ENCODE results near the gene MUC20.
"Not testable (repeated sequence)": the region's sequence is repeated elsewhere in the genome, so short reads cannot be mapped to it uniquely, and the experiment has no call there.

Gene MUC20, protein sequence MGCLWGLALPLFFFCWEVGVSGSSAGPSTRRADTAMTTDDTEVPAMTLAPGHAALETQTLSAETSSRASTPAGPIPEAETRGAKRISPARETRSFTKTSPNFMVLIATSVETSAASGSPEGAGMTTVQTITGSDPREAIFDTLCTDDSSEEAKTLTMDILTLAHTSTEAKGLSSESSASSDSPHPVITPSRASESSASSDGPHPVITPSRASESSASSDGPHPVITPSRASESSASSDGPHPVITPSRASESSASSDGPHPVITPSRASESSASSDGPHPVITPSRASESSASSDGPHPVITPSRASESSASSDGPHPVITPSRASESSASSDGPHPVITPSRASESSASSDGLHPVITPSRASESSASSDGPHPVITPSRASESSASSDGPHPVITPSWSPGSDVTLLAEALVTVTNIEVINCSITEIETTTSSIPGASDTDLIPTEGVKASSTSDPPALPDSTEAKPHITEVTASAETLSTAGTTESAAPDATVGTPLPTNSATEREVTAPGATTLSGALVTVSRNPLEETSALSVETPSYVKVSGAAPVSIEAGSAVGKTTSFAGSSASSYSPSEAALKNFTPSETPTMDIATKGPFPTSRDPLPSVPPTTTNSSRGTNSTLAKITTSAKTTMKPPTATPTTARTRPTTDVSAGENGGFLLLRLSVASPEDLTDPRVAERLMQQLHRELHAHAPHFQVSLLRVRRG

DNA sequence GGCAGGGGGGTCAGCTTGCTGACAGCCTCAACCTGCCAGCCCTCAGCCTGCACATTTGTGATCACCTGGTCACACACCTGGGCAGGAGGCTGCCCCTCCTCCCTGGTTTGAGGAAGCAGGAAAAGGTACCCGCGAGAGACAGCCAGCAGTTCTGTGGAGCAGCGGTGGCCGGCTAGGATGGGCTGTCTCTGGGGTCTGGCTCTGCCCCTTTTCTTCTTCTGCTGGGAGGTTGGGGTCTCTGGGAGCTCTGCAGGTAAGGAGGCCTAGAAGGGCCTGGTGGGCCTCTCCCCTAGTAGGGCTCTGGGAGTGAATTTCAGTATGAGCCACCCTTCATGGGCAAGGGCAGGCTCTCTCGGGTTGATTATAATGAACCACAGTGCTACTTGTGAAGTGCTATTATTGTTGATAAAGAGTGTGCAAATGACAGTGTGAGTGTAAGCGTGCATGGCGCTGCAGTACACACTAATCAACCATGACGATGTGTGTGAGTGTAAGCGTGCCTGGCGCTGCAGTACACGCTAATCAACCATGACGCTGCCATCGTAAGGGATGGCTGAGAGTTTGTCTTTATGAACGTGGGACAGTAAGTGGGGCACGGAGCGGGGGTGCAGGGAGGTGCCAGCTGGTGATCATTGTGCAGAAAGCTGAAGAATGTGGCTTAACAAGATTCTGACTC is at the start of gene MUC20:
Gene MUC20 (plus strand): TSS at position 148 of the 676 bp plus-strand sequence. CDS start 30 bp downstream, at position 178.
- ATAC-seq (ENCODE audit: insufficient read depth, low read depth); H3K4me2 ChIP-seq (ENCODE audit: insufficient read depth, low read length); H2AFZ ChIP-seq (ENCODE audit: low read depth, low read length); H3K27me3 ChIP-seq (ENCODE audit: insufficient read depth, low read length, poor library complexity); H3K79me2 ChIP-seq (ENCODE audit: insufficient read depth, low read length); H3K27ac ChIP-seq (ENCODE audit: low read length); H4K20me1 ChIP-seq (ENCODE audit: insufficient read depth, low read length); H3K4me1 ChIP-seq (ENCODE audit: insufficient read depth, low read length); H3K4me3 ChIP-seq (ENCODE audit: low read depth in 1 of 2, low read length in 2 of 2); H3K9ac ChIP-seq (ENCODE audit: low read depth, low read length); DNase-seq; H3K36me3 ChIP-seq (ENCODE audit: insufficient read depth, low read length): not testable (repeated sequence)
- H3K9me3 ChIP-seq (ENCODE audit: insufficient read depth, low read length, severe bottlenecking): peaks cover 10% of the 10 kb centered on the region

DNA sequence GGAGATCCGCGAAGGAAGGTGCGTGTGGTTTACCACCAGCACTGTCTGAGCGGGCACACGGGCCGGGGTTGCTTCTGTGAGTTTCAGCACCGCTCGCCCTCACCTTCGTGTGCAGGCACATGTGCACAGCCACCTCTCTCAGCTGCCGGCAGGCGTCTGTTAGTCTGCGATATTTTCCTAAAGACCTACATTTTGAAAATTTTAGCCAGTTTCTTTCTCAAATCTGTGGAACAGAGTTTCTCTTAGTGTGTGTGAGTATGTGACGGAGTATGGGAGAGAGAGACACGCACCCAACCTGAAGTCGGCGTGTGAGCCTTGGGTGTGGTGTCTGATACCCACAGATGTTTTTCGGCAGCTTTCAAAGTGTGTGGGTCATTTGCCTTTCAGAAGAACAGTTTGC is 49.5 kb upstream of the MUC20 start:
- not testable (repeated sequence) for H3K79me2 ChIP-seq (ENCODE audit: insufficient read depth, low read length); H3K9ac ChIP-seq (ENCODE audit: low read depth, low read length); ATAC-seq (ENCODE audit: insufficient read depth, low read depth); H3K9me3 ChIP-seq (ENCODE audit: insufficient read depth, low read length, severe bottlenecking); H3K27ac ChIP-seq (ENCODE audit: low read length); H3K4me1 ChIP-seq (ENCODE audit: insufficient read depth, low read length); H3K4me3 ChIP-seq (ENCODE audit: low read depth in 1 of 2, low read length in 2 of 2); DNase-seq; H3K27me3 ChIP-seq (ENCODE audit: insufficient read depth, low read length, poor library complexity); H2AFZ ChIP-seq (ENCODE audit: low read depth, low read length); H4K20me1 ChIP-seq (ENCODE audit: insufficient read depth, low read length); H3K4me2 ChIP-seq (ENCODE audit: insufficient read depth, low read length)
- H3K36me3 ChIP-seq (ENCODE audit: insufficient read depth, low read length): peaks cover 43% of the 10 kb centered on the region

DNA sequence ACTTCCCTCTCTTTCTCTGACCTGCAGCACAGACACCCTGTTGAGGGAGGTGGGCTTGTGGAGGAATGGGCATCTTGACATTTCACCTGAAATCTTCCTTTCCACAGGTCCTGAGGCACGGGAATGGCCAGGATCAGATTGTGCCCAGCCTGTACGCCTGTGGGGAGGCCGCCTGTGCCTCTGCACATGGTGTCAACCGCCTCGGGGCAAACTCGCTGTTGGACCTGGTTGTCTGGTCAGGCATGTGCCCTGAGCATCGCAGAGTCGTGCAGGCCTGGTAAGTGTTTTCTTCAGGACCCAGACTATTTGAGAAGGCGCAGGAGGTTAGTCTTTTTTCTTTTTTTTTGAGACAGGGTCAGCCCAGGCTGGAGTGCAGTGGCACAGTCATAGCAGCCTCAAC is 47.1 kb upstream of the MUC20 start:
- not testable (repeated sequence) for H3K4me2 ChIP-seq (ENCODE audit: insufficient read depth, low read length); H3K79me2 ChIP-seq (ENCODE audit: insufficient read depth, low read length); DNase-seq; H3K27me3 ChIP-seq (ENCODE audit: insufficient read depth, low read length, poor library complexity); H2AFZ ChIP-seq (ENCODE audit: low read depth, low read length); H3K4me1 ChIP-seq (ENCODE audit: insufficient read depth, low read length); H4K20me1 ChIP-seq (ENCODE audit: insufficient read depth, low read length); H3K9me3 ChIP-seq (ENCODE audit: insufficient read depth, low read length, severe bottlenecking); H3K9ac ChIP-seq (ENCODE audit: low read depth, low read length); H3K27ac ChIP-seq (ENCODE audit: low read length); H3K4me3 ChIP-seq (ENCODE audit: low read depth in 1 of 2, low read length in 2 of 2); ATAC-seq (ENCODE audit: insufficient read depth, low read depth)
- peaks cover 50% of the 10 kb centered on the region for H3K36me3 ChIP-seq (ENCODE audit: insufficient read depth, low read length)

DNA sequence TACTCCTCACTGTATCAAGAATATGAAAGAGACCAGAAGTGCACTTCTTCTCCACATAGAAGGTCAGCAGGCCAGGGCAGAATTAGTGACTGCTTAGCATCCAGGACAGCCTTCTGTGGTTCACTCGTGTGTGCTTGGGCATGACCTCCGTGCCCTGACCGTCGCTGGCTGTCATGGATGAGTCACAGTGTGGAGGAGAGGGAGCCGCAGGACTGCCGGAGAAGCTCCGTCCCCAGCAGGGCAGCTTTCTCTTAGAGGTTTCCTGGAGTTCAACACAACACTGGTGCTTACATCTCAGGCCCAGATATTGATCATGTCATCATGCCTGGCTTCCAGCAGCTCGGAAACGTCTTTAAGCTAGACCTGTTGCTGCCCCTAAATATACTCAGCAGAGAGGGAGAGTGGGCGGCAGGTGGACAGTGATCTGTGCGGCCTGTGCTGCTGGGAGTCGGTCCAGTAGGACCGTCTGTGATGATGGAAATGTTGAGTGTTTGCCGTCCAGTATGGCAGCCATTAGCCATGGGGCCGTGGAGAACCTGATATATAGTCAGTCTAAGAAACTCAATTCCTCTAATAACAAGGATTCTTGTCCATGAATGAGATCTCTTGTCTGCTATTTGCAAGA is 42.3 kb upstream of the MUC20 start:
- H3K27me3 ChIP-seq (ENCODE audit: insufficient read depth, low read length, poor library complexity); H2AFZ ChIP-seq (ENCODE audit: low read depth, low read length); DNase-seq; H3K27ac ChIP-seq (ENCODE audit: low read length); H3K4me1 ChIP-seq (ENCODE audit: insufficient read depth, low read length); H3K4me3 ChIP-seq (ENCODE audit: low read depth in 1 of 2, low read length in 2 of 2); ATAC-seq (ENCODE audit: insufficient read depth, low read depth); H3K9me3 ChIP-seq (ENCODE audit: insufficient read depth, low read length, severe bottlenecking); H3K79me2 ChIP-seq (ENCODE audit: insufficient read depth, low read length); H3K4me2 ChIP-seq (ENCODE audit: insufficient read depth, low read length); H3K9ac ChIP-seq (ENCODE audit: low read depth, low read length); H4K20me1 ChIP-seq (ENCODE audit: insufficient read depth, low read length): not testable (repeated sequence)
- H3K36me3 ChIP-seq (ENCODE audit: insufficient read depth, low read length): peaks cover 52% of the 10 kb centered on the region

DNA sequence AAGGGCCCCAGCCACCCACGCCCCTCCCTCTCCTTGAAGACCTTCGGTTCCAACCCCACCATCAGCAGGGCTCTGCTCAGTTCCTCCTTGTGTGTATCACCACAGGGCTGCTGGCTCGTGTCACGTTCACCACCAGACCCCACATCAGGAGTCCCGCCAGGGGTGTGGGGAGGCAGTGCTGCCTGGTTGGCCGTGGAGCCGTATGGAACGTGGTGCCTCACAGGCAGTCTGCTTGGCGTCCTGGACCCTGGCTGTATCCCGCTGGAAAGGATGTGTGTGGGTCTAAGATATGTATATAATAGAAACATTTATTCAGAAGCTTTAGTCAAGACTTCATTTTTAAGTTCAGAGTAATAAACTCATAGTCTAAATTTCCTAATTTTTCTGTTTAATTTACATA is 40.1 kb upstream of the MUC20 start:
- H3K4me1 ChIP-seq (ENCODE audit: insufficient read depth, low read length); H3K79me2 ChIP-seq (ENCODE audit: insufficient read depth, low read length); H4K20me1 ChIP-seq (ENCODE audit: insufficient read depth, low read length); H3K9me3 ChIP-seq (ENCODE audit: insufficient read depth, low read length, severe bottlenecking); H3K4me3 ChIP-seq (ENCODE audit: low read depth in 1 of 2, low read length in 2 of 2); H3K4me2 ChIP-seq (ENCODE audit: insufficient read depth, low read length); ATAC-seq (ENCODE audit: insufficient read depth, low read depth); DNase-seq; H3K9ac ChIP-seq (ENCODE audit: low read depth, low read length); H2AFZ ChIP-seq (ENCODE audit: low read depth, low read length); H3K27ac ChIP-seq (ENCODE audit: low read length); H3K27me3 ChIP-seq (ENCODE audit: insufficient read depth, low read length, poor library complexity): not testable (repeated sequence)
- H3K36me3 ChIP-seq (ENCODE audit: insufficient read depth, low read length): peaks cover 52% of the 10 kb centered on the region

DNA sequence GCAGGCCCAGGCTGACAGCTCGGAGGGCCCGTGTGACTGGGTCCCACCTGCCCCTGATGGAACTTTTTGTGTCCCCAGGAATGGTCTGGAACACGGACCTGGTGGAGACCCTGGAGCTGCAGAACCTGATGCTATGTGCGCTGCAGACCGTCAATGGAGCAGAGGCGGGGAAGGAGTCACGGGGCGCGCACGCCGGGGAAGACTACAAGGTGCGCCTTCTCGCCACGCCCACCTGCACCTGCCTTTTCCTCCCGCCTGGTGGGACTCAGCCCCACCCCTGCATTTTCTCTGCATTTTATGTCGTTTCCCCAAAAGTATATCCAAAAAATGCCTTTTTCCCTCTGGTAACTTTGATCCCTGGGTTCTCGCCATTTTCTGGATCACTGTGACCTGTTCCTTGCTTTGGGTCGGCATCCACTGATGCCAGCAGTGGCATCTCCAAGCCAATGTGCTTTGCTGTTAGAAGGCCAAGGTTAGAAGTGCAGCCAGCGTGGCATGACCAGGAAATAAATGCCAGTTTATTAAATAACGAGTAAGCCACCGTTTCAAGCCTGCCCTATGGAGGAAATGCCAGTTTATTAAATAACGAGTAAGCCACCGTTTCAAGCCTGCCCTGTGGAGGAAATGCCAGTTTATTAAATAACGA is 39.2 kb upstream of the MUC20 start:
- not testable (repeated sequence) for H3K9me3 ChIP-seq (ENCODE audit: insufficient read depth, low read length, severe bottlenecking); H3K4me2 ChIP-seq (ENCODE audit: insufficient read depth, low read length); H3K4me3 ChIP-seq (ENCODE audit: low read depth in 1 of 2, low read length in 2 of 2)

DNA sequence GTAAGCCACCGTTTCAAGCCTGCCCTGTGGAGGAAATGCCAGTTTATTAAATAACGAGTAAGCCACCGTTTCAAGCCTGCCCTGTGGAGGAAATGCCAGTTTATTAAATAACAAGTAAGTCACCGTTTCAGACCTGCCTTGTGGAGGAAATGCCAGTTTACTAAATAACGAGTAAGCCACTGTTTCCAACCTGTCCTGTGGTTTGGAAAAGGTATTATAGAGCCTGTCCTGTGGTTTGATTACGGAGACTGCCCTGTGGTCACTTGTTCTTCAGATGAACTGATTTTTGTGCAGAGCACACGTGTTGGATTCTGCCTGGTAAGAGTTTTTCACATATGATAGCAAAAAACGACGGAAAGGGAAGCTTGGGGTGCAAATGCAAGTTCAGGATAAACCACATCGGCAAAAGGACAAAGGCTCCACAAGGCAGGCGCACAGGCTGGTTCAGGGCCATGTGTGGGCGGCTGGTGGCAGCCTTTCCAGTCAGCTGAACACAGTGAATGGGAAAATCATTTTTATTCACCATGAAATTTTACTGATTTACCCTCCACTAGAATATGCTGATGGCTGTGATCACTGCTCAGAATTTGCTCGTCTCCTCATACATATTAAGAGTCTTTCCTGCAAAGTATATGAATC is 38.6 kb upstream of the MUC20 start:
- H3K4me3 ChIP-seq (ENCODE audit: low read depth in 1 of 2, low read length in 2 of 2); H2AFZ ChIP-seq (ENCODE audit: low read depth, low read length); ATAC-seq (ENCODE audit: insufficient read depth, low read depth): not testable (repeated sequence)

More for the DNA sequence above, 39.2 kb upstream of the MUC20 start:
- ATAC-seq (ENCODE audit: insufficient read depth, low read depth); H4K20me1 ChIP-seq (ENCODE audit: insufficient read depth, low read length); H3K27ac ChIP-seq (ENCODE audit: low read length); H3K9ac ChIP-seq (ENCODE audit: low read depth, low read length); H3K79me2 ChIP-seq (ENCODE audit: insufficient read depth, low read length); DNase-seq; H3K4me1 ChIP-seq (ENCODE audit: insufficient read depth, low read length); H2AFZ ChIP-seq (ENCODE audit: low read depth, low read length); H3K27me3 ChIP-seq (ENCODE audit: insufficient read depth, low read length, poor library complexity): not testable (repeated sequence)
- H3K36me3 ChIP-seq (ENCODE audit: insufficient read depth, low read length): peaks cover 60% of the 10 kb centered on the region

More for the DNA sequence above, 38.6 kb upstream of the MUC20 start:
- not testable (repeated sequence) for H3K27me3 ChIP-seq (ENCODE audit: insufficient read depth, low read length, poor library complexity); H3K4me2 ChIP-seq (ENCODE audit: insufficient read depth, low read length); H4K20me1 ChIP-seq (ENCODE audit: insufficient read depth, low read length); H3K79me2 ChIP-seq (ENCODE audit: insufficient read depth, low read length); H3K9ac ChIP-seq (ENCODE audit: low read depth, low read length); H3K27ac ChIP-seq (ENCODE audit: low read length); H3K9me3 ChIP-seq (ENCODE audit: insufficient read depth, low read length, severe bottlenecking); H3K4me1 ChIP-seq (ENCODE audit: insufficient read depth, low read length); DNase-seq
- peaks cover 60% of the 10 kb centered on the region for H3K36me3 ChIP-seq (ENCODE audit: insufficient read depth, low read length)
